ENCODE measurements around the gene CAPN5.
A peak's percentile ranks its signal among the peaks of the same experiment; 100 is the strongest.

Gene CAPN5

DNA sequence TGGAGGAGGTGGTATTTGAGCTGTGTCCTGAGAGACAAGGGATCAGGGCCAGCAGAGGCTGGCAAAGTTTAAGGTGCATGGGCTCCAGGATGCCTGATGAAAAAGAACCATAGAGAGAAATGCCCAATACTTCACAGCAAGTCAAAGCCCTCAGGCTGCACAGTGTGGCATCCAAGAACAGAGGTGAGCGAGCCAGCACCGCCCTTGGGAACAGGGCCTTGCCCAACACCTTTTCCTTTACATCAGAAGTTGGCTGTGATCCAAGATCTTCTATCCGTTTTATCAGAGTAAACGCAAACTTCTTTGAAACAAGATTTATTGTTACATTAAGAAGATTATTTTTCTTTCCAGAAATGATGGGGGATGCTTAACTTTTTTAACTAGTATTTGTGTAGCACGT is 31.2 kb upstream of the CAPN5 start:
- TF ChIP-seq POLR2A (IDR thresholded peaks at IDR 0.05; ENCODE audit: extremely low read depth, insufficient read length) = no peak
- TF ChIP-seq, protein P1, sequence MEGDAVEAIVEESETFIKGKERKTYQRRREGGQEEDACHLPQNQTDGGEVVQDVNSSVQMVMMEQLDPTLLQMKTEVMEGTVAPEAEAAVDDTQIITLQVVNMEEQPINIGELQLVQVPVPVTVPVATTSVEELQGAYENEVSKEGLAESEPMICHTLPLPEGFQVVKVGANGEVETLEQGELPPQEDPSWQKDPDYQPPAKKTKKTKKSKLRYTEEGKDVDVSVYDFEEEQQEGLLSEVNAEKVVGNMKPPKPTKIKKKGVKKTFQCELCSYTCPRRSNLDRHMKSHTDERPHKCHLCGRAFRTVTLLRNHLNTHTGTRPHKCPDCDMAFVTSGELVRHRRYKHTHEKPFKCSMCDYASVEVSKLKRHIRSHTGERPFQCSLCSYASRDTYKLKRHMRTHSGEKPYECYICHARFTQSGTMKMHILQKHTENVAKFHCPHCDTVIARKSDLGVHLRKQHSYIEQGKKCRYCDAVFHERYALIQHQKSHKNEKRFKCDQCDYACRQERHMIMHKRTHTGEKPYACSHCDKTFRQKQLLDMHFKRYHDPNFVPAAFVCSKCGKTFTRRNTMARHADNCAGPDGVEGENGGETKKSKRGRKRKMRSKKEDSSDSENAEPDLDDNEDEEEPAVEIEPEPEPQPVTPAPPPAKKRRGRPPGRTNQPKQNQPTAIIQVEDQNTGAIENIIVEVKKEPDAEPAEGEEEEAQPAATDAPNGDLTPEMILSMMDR (IDR thresholded peaks at IDR 0.05; ENCODE audit: low read depth, low read length) = no peak
- TF ChIP-seq, protein P2, sequence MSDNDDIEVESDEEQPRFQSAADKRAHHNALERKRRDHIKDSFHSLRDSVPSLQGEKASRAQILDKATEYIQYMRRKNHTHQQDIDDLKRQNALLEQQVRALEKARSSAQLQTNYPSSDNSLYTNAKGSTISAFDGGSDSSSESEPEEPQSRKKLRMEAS (IDR thresholded peaks at IDR 0.05; ENCODE audit: low read depth, low read length) = no peak
- TF ChIP-seq MYC (IDR thresholded peaks at IDR 0.05; ENCODE audit: low read depth, low read length) = no peak
- no peak for DNase-seq (ENCODE audit: low read depth)
- H3K4me3 ChIP-seq (ENCODE audit: low read depth, low read length) = no peak overlapping the region

DNA sequence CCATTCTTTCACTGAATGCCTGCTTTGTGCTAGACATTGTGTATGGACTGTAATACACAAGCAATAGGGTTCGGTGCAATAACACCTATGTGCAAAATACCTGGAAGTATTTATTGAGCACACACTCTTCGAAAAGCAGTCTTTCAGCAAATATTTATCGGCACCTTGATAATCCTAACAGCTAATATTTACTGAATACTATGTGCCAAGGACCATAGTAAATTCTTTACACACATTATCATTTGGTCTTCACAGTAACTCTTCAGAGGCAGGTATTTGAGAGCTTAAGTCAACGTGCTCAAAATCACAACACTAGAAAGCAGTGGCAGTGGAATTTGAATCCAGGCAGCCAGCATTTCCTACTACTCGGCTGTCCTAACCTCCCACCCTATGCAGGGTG is 30.4 kb upstream of the CAPN5 start:
- H3K4me3 ChIP-seq (ENCODE audit: low read depth, low read length) = no peak overlapping the region
- TF ChIP-seq, protein P2 (IDR thresholded peaks at IDR 0.05; ENCODE audit: low read depth, low read length) = no peak
- no peak for TF ChIP-seq MYC (IDR thresholded peaks at IDR 0.05; ENCODE audit: low read depth, low read length)
- TF ChIP-seq POLR2A (IDR thresholded peaks at IDR 0.05; ENCODE audit: extremely low read depth, insufficient read length) = no peak
- TF ChIP-seq, protein P1 (IDR thresholded peaks at IDR 0.05; ENCODE audit: low read depth, low read length) = no peak
- DNase-seq (ENCODE audit: low read depth) = no peak

DNA sequence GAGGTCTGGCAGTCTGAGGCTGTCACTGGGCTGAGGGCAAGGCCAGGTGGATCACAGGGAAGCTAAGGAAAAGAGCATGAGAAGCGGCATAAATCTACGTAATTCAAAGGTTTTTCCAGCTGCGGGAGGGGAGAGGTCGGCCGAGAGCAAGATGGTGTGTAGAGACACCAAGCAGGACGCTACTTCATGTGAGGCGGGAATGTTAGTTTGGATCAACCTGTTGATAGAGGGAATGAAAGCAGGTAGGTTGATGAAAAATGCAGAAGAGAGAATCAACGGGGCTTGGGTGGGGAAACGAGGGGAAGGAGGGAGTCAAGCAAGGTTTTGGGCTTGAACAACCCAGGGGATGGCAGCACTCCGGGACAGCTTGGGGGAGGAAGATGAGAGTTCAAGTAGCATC is 29.7 kb upstream of the CAPN5 start:
- no peak overlapping the region for H3K4me3 ChIP-seq (ENCODE audit: low read depth, low read length)
- no peak for DNase-seq (ENCODE audit: low read depth)
- TF ChIP-seq POLR2A (IDR thresholded peaks at IDR 0.05; ENCODE audit: extremely low read depth, insufficient read length) (no peak), MYC (IDR thresholded peaks at IDR 0.05; ENCODE audit: low read depth, low read length) (no peak)
- TF ChIP-seq, protein P2 (IDR thresholded peaks at IDR 0.05; ENCODE audit: low read depth, low read length) = no peak
- TF ChIP-seq, protein P1 (IDR thresholded peaks at IDR 0.05; ENCODE audit: low read depth, low read length) = no peak

DNA sequence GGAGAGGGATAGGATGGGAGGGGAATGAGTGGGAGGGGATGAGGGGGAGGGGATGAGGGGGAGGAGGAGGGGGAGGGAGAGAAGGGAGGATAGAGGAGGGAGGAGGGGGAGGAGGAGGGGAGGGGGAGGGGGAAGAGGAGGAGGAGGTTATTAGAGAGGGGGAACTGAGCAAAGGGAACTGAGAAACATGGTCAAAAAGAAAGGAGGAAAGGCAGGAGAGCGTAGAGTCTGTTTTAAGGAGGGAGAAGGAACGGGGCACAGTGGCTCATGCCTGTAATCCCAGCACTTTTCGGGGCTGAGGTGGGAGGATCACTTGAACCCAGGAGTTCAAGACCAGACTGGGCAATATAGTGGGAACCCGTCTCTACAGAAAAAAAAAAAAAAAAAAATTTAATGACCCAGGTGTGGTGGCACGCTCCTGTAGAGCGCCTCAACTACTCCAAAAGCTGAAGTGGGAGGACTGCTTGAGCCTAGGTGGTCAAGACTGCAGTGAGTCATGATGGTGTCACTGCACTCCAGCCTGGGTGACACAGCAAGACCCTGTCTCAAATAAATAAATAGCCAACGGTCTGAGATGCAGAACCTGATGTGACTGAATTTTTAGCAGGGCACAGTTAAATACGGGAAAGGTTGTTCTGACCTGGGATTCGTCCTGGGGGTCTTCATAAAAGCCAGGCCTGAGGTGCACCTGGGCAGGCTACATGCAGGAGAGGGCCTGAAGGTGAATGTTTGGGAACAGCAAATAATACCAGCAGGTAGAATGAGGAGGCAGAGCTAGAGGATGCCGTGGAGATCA is 28.5 kb upstream of the CAPN5 start:
- TF ChIP-seq, protein P1 (IDR thresholded peaks at IDR 0.05; ENCODE audit: low read depth, low read length) = no peak
- TF ChIP-seq MYC (IDR thresholded peaks at IDR 0.05; ENCODE audit: low read depth, low read length) (no peak), POLR2A (IDR thresholded peaks at IDR 0.05; ENCODE audit: extremely low read depth, insufficient read length) (no peak)
- TF ChIP-seq, protein P2 (IDR thresholded peaks at IDR 0.05; ENCODE audit: low read depth, low read length) = no peak
- peak; percentile 68 for DNase-seq (ENCODE audit: low read depth)
- no peak overlapping the region for H3K4me3 ChIP-seq (ENCODE audit: low read depth, low read length)

DNA sequence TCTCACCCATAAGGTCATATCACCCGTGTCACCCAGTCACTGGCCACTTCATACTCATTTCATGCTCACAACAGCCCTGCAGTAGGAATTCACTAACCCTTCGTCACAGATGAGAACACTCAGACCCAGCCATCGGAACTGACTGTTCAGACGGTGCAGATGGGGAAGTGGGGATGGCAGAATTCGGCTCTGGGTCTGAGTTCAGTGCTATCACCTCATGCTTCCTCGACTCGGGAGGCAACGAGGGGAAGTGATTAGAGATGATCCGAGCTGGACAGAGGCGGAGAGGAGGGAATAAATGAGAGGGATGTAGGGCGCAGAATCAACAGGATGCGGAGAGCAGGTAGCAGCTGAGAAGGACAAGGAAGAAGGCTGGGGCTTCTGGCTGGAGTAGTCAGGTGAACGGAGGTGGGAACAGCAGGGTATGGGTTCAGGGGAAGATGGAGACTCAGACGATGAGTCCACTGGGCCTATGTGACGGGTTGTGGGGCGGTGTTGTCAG is 27.9 kb upstream of the CAPN5 start:
- peak; percentile 52 for DNase-seq (ENCODE audit: low read depth)
- TF ChIP-seq MYC (IDR thresholded peaks at IDR 0.05; ENCODE audit: low read depth, low read length) = no peak
- TF ChIP-seq, protein P2 (IDR thresholded peaks at IDR 0.05; ENCODE audit: low read depth, low read length) = no peak
- TF ChIP-seq, protein P1 (IDR thresholded peaks at IDR 0.05; ENCODE audit: low read depth, low read length) = no peak
- TF ChIP-seq POLR2A (IDR thresholded peaks at IDR 0.05; ENCODE audit: extremely low read depth, insufficient read length) = no peak
- no peak overlapping the region for H3K4me3 ChIP-seq (ENCODE audit: low read depth, low read length)

Measured in NB4 (cell line).